Measurements from ENCODE around the gene ZNF593. TPM values are rescaled to one million over a fixed set of nuclear protein-coding genes. Genes with fewer than 3 reads are reported as not detected.

Gene ZNF593
- total and polyA plus RNA-seq, 2 donors (not counting 1 experiment from before 2014, with no cell fraction given), result 10.7 to 60.0 TPM

- Histone ChIP-seq H3K27me3 (replicated peaks in 1 of 4; ENCODE audit: control extremely low read depth in 1 of 4, control insufficient read depth in 3 of 4, insufficient read depth in 4 of 4, low read length in 3 of 4) (peaks cover 0 to 13% (median 4%) of the 10 kb centered on the region in 4 experiments), H3K4me3 (ENCODE audit: control extremely low read depth in 1 of 5, extremely low read depth in 1 of 5, insufficient read depth in 1 of 5, low read depth in 2 of 5, low read length in 4 of 5) (no peak overlapping the region), H3K9me3 (ENCODE audit: control extremely low read depth in 1 of 3, control insufficient read depth in 2 of 3, insufficient read depth in 1 of 3, low read length in 2 of 3) (no peaks in the 10 kb centered on the region), H3K4me2 (replicated peaks; ENCODE audit: low read depth, low read length, poor library complexity, severe bottlenecking) (no peak overlapping the region), H4K20me1 (ENCODE audit: control insufficient read depth, insufficient read depth, low read length, poor library complexity, severe bottlenecking) (no peaks in the 10 kb centered on the region), H2AFZ (ENCODE audit: insufficient read depth, low read depth, low read length, poor library complexity, severe bottlenecking) (no peak overlapping the region), H3K9ac (ENCODE audit: low read length) (no peak overlapping the region), H3K36me3 (replicated peaks in 1 of 2; ENCODE audit: control extremely low read depth in 1 of 2, control insufficient read depth in 1 of 2, extremely low read depth in 1 of 2, insufficient read depth in 2 of 2, low read length in 1 of 2) (no peaks in the 10 kb centered on the region), H3K27ac (ENCODE audit: low read length in 2 of 2) (no peak overlapping the region), H3K4me1 (ENCODE audit: control insufficient read depth in 2 of 2, insufficient read depth in 2 of 2, low read length in 2 of 2) (no peaks in the 10 kb centered on the region), H3K79me2 (ENCODE audit: control insufficient read depth, insufficient read depth, low read length) (no peaks in the 10 kb centered on the region)
- DNase-seq (no peak), ATAC-seq (ENCODE audit: low read depth) (no peak)
- no peak overlapping the region for H3K4me3 Mint-ChIP-seq
- WGBS (ENCODE audit: insufficient coverage), result 94% methylated on average over 10 of the region's 11 CpGs
- POLR2A ChIA-PET, result no interaction called here
- intact Hi-C loops (cut with micrococcal nuclease), result no loop called here
- no peaks in the 10 kb centered on the region for H3K9me3 Mint-ChIP-seq (ENCODE audit: insufficient read depth)
- TF ChIP-seq CTCF (IDR thresholded peaks at IDR 0.05) (no peak), EZH2 (IDR thresholded peaks at IDR 0.05; ENCODE audit: borderline replicate concordance, insufficient read depth, low read depth, low read length, poor library complexity, severe bottlenecking) (no peak)
- H3K27ac Mint-ChIP-seq, result no peak overlapping the region
- H3K4me1 Mint-ChIP-seq, result no peaks in the 10 kb centered on the region
- peaks cover 9% of the 10 kb centered on the region for H3K27me3 Mint-ChIP-seq
- CTCF ChIA-PET, result interaction anchor here (1.1 kb wide), 1 partner anchor 219 kb away, joined by 3 read pairs; no protein-coding TSS in a partner anchor
These were observed 28.1 kb downstream of the ZNF593 start for GRCh38 chr1:26197813-26198212.

GRCh38 chr1:26200413-26200812 lies 30.7 kb downstream of the ZNF593 start:
- ChIA-PET CTCF (interaction anchor here (1.1 kb wide), 1 partner anchor 10 kb away, joined by 3 read pairs; no protein-coding TSS in a partner anchor), POLR2A (no interaction called here)
- intact Hi-C loops (cut with micrococcal nuclease), result no loop called here
- no peak overlapping the region for H3K4me3 Mint-ChIP-seq
- peaks cover 15% of the 10 kb centered on the region for H3K27me3 Mint-ChIP-seq
- H3K4me1 Mint-ChIP-seq, result no peaks in the 10 kb centered on the region
- DNase-seq (no peak), ATAC-seq (ENCODE audit: low read depth) (no peak)
- Histone ChIP-seq H3K4me1 (ENCODE audit: control insufficient read depth in 2 of 2, insufficient read depth in 2 of 2, low read length in 2 of 2) (no peaks in the 10 kb centered on the region), H3K27ac (ENCODE audit: low read length in 2 of 2) (no peak overlapping the region), H4K20me1 (ENCODE audit: control insufficient read depth, insufficient read depth, low read length, poor library complexity, severe bottlenecking) (no peaks in the 10 kb centered on the region), H3K27me3 (replicated peaks in 1 of 4; ENCODE audit: control extremely low read depth in 1 of 4, control insufficient read depth in 3 of 4, insufficient read depth in 4 of 4, low read length in 3 of 4) (peaks cover 0 to 11% (median 4%) of the 10 kb centered on the region in 4 experiments), H3K36me3 (replicated peaks in 1 of 2; ENCODE audit: control extremely low read depth in 1 of 2, control insufficient read depth in 1 of 2, extremely low read depth in 1 of 2, insufficient read depth in 2 of 2, low read length in 1 of 2) (no peaks in the 10 kb centered on the region), H3K79me2 (ENCODE audit: control insufficient read depth, insufficient read depth, low read length) (no peaks in the 10 kb centered on the region), H3K9me3 (ENCODE audit: control extremely low read depth in 1 of 3, control insufficient read depth in 2 of 3, insufficient read depth in 1 of 3, low read length in 2 of 3) (no peaks in the 10 kb centered on the region), H3K9ac (ENCODE audit: low read length) (no peak overlapping the region), H3K4me3 (ENCODE audit: control extremely low read depth in 1 of 5, extremely low read depth in 1 of 5, insufficient read depth in 1 of 5, low read depth in 2 of 5, low read length in 4 of 5) (no peak overlapping the region), H2AFZ (ENCODE audit: insufficient read depth, low read depth, low read length, poor library complexity, severe bottlenecking) (no peak overlapping the region), H3K4me2 (replicated peaks; ENCODE audit: low read depth, low read length, poor library complexity, severe bottlenecking) (no peak overlapping the region)
- WGBS (ENCODE audit: insufficient coverage), result 100% methylated on average over 3 of the region's 5 CpGs
- TF ChIP-seq EZH2 (IDR thresholded peaks at IDR 0.05; ENCODE audit: borderline replicate concordance, insufficient read depth, low read depth, low read length, poor library complexity, severe bottlenecking) (no peak), CTCF (IDR thresholded peaks at IDR 0.05) (no peak)
- no peaks in the 10 kb centered on the region for H3K9me3 Mint-ChIP-seq (ENCODE audit: insufficient read depth)
- H3K27ac Mint-ChIP-seq, result no peak overlapping the region
